Measurements from ENCODE around the gene DOCK9. TPM values are rescaled to one million over a fixed set of nuclear protein-coding genes. Genes with fewer than 3 reads are reported as not detected.

Gene DOCK9
- total RNA-seq, 1 donor from 2014 or later: 24.1 TPM

DNA sequence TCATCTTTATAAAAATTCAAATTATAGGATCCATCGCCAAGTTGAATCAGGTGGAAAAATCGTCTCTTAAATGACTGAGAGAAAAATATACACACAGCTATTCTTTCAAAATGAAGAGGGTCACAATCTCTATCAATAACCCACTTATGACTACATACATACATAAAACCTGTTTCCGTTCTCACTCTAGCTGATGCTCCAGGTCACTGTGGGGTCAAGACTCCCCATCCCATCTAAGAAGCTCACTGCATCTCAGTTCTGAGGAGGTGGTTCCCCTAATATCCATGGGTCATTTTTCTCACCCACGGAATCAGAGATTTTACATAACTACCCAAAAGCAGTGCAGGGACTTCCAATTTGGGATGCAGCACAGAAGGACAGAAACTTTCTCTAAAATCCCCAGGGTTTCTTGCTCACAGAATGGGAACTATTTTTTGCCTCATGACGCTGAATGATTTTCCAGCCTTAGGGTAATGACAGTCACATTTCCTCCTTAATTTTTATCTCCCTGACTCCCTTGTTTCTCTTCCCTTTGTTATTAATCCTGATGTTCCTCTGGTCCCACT lies 56.8 kb downstream of the DOCK9 start:
- TF ChIP-seq, protein P1, sequence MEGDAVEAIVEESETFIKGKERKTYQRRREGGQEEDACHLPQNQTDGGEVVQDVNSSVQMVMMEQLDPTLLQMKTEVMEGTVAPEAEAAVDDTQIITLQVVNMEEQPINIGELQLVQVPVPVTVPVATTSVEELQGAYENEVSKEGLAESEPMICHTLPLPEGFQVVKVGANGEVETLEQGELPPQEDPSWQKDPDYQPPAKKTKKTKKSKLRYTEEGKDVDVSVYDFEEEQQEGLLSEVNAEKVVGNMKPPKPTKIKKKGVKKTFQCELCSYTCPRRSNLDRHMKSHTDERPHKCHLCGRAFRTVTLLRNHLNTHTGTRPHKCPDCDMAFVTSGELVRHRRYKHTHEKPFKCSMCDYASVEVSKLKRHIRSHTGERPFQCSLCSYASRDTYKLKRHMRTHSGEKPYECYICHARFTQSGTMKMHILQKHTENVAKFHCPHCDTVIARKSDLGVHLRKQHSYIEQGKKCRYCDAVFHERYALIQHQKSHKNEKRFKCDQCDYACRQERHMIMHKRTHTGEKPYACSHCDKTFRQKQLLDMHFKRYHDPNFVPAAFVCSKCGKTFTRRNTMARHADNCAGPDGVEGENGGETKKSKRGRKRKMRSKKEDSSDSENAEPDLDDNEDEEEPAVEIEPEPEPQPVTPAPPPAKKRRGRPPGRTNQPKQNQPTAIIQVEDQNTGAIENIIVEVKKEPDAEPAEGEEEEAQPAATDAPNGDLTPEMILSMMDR (IDR thresholded peaks at IDR 0.05): no peak
- Mint-ChIP-seq H3K36me3 (ENCODE audit: unreplicated experiment) (peaks cover 9% of the 10 kb centered on the region), H3K4me3 (ENCODE audit: unreplicated experiment) (no peak overlapping the region), H3K4me1 (ENCODE audit: unreplicated experiment) (no peaks in the 10 kb centered on the region), H3K27me3 (ENCODE audit: unreplicated experiment) (no peaks in the 10 kb centered on the region), H3K9me3 (ENCODE audit: unreplicated experiment) (no peaks in the 10 kb centered on the region), H3K27ac (ENCODE audit: unreplicated experiment) (no peak overlapping the region)
- DNase-seq (ENCODE audit: extremely low spot score, unreplicated experiment): no peak

DNA sequence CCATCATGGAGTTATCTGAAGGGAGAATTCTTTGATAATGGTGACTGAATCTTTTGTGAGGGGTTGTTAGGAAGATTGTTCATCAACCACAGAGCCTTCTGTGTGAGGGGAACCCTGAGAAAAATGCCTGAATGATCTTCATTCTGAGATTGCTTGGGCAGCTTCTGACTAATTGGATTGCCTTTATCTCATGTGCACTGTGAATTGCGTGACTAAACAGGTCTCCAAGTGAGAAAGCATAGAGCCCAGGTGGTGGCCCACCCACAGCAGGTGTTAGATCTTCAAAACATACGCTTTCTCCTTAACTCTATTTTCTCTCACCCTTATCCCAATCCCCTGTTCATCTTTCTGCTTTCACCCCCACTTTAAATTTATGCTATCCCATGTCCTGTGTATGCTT lies 58.3 kb downstream of the DOCK9 start:
- H3K9me3 Mint-ChIP-seq (ENCODE audit: unreplicated experiment): no peaks in the 10 kb centered on the region
- H3K4me1 Mint-ChIP-seq (ENCODE audit: unreplicated experiment): no peaks in the 10 kb centered on the region
- no peak overlapping the region for H3K4me3 Mint-ChIP-seq (ENCODE audit: unreplicated experiment)
- TF ChIP-seq, protein P1 (IDR thresholded peaks at IDR 0.05): no peak
- DNase-seq (ENCODE audit: extremely low spot score, unreplicated experiment): no peak
- H3K36me3 Mint-ChIP-seq (ENCODE audit: unreplicated experiment): peaks cover 11% of the 10 kb centered on the region
- no peak overlapping the region for H3K27ac Mint-ChIP-seq (ENCODE audit: unreplicated experiment)
- H3K27me3 Mint-ChIP-seq (ENCODE audit: unreplicated experiment): no peaks in the 10 kb centered on the region

DNA sequence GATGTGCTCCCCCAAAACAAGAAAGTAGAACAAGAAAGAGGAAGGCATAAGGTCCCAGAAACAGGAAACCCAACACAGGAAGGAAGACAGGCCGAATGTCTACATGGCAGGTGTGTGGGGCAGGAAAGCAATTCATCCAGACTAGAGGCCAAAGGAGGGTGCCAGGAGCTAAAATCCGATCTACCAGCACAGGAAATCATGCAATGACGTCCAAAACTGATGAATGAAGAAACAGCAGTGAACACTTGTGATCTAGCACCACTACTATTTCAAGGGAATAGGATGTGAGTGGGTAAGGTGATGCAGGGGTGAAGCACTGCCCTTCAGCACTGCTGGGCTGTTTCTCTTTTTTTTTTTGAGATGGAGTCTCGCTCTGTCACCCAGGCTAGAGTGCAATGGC lies 59.1 kb downstream of the DOCK9 start:
- Mint-ChIP-seq H3K4me1 (ENCODE audit: unreplicated experiment) (no peaks in the 10 kb centered on the region), H3K4me3 (ENCODE audit: unreplicated experiment) (no peak overlapping the region), H3K27ac (ENCODE audit: unreplicated experiment) (no peak overlapping the region), H3K36me3 (ENCODE audit: unreplicated experiment) (peaks cover 14% of the 10 kb centered on the region), H3K9me3 (ENCODE audit: unreplicated experiment) (no peaks in the 10 kb centered on the region), H3K27me3 (ENCODE audit: unreplicated experiment) (no peaks in the 10 kb centered on the region)
- no peak for DNase-seq (ENCODE audit: extremely low spot score, unreplicated experiment)
- TF ChIP-seq, protein P1 (IDR thresholded peaks at IDR 0.05): no peak

DNA sequence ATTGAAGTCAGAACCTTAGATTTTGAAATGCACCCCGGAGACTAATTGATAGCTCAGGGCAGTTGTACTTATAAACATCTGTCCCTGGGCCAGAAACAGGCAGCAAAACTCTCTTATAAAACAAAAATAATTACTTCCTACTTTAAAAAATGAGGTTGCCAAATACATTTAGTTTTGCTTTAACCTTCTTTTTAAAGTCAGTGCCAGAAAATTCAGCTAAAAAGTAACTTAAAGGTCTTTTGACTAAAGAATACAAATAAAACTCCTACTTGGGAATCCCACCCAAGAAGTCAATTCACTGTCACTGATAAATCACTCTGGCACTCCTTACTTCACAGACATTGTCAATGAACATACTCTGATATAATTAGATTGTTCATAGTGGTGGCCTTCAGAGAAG lies 60.7 kb downstream of the DOCK9 start:
- Mint-ChIP-seq H3K4me3 (ENCODE audit: unreplicated experiment) (no peak overlapping the region), H3K36me3 (ENCODE audit: unreplicated experiment) (peaks cover 10% of the 10 kb centered on the region), H3K4me1 (ENCODE audit: unreplicated experiment) (peaks cover 5% of the 10 kb centered on the region), H3K9me3 (ENCODE audit: unreplicated experiment) (no peaks in the 10 kb centered on the region), H3K27ac (ENCODE audit: unreplicated experiment) (no peak overlapping the region), H3K27me3 (ENCODE audit: unreplicated experiment) (no peaks in the 10 kb centered on the region)
- no peak for DNase-seq (ENCODE audit: extremely low spot score, unreplicated experiment)
- TF ChIP-seq, protein P1 (IDR thresholded peaks at IDR 0.05): no peak

DNA sequence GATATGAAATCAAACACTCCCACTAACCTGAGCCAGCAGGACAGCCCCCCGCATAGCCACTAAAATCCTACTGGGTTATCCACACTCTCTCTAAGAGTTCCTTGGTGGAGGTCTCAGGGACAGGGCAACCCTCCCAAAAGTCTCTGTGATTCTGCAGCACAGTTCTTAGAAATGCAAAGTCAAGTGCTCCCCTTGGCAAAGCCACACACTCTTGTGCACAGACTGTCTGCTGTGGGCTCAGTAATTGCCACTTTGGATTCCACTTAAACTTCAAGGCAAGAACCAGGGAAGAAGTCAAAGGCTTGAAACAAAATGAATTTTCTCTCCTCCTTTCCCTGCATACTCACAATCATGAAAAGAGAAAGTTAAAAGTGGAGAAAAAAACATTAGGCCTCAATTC lies 61.5 kb downstream of the DOCK9 start:
- Mint-ChIP-seq H3K27ac (ENCODE audit: unreplicated experiment) (no peak overlapping the region), H3K27me3 (ENCODE audit: unreplicated experiment) (no peaks in the 10 kb centered on the region), H3K4me3 (ENCODE audit: unreplicated experiment) (no peak overlapping the region), H3K4me1 (ENCODE audit: unreplicated experiment) (peaks cover 5% of the 10 kb centered on the region), H3K36me3 (ENCODE audit: unreplicated experiment) (peaks cover 7% of the 10 kb centered on the region), H3K9me3 (ENCODE audit: unreplicated experiment) (no peaks in the 10 kb centered on the region)
- TF ChIP-seq, protein P1 (IDR thresholded peaks at IDR 0.05): no peak
- no peak for DNase-seq (ENCODE audit: extremely low spot score, unreplicated experiment)
